Embryonic facial prominence (tissue), 1 donor: ENCODE measurements around the gene PPIF.
A peak's percentile ranks its signal among the peaks of the same experiment; 100 is the strongest.

ENCODE experiments used
- DNase-seq: peaks from one replicate; pipeline ENCODE4 v3.0.0-alpha.2; 2016; ENCODE audit errors: extremely low spot score

The PPIF gene

GRCh38 chr10:79402951-79403350, 55.7 kb downstream of the PPIF start:
- no peak for DNase-seq

- no peak for DNase-seq
These were observed 56.4 kb downstream of the PPIF start for GRCh38 chr10:79403441-79404230.

GRCh38 chr10:79404231-79404609, 57.0 kb downstream of the PPIF start:
- peak; percentile 56 for DNase-seq

GRCh38 chr10:79404690-79405131, 57.4 kb downstream of the PPIF start:
- no peak for DNase-seq
